Erythroblast (primary cell): ENCODE results near the gene PCED1B.
A peak's percentile ranks its signal among the peaks of the same experiment; 100 is the strongest.

Source experiments
- DNase-seq, 2 experiments: peaks; one replicate each; lab custom pipeline; 2025; lab: John Stamatoyannopoulos, UW
- GATA1 ChIP-seq: IDR thresholded peaks from 2 replicates; pipeline ENCODE4 v1.6.1; 2011; ENCODE audit warnings: low read depth, mild to moderate bottlenecking, control low read depth, low read length, moderate library complexity
- POLR2A ChIP-seq: IDR thresholded peaks from 2 replicates; pipeline ENCODE4 v1.6.1; 2011; ENCODE audit warnings: mild to moderate bottlenecking, low read length

Gene PCED1B

DNA sequence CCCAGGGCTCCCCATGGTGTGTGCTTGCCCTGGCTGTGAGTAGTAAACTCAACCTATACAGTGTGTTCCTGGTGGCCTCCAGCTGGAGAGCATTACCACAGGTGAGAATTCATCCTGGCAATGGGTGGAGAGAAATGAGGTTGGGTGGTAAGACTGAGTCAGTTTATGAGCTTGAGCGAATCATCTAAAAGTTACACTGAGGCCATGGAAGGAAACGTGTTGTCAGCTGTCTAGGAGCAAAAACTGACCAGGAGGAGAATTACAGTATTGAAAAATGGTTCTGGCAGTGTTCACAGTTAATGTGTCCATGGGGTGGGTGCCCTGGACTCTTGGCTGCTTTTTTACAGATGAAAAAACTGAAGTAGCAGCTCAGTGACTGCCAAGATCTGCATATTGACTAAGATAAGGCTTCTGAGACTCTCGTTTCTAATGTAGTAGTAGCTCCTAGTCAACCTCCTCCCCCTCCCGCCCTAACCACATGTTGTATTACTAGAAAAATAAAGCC, 202.3 kb downstream of the PCED1B start:
- no peak for TF ChIP-seq GATA1
- TF ChIP-seq POLR2A, result no peak
- DNase-seq, result peak; percentile 68 to 84

DNA sequence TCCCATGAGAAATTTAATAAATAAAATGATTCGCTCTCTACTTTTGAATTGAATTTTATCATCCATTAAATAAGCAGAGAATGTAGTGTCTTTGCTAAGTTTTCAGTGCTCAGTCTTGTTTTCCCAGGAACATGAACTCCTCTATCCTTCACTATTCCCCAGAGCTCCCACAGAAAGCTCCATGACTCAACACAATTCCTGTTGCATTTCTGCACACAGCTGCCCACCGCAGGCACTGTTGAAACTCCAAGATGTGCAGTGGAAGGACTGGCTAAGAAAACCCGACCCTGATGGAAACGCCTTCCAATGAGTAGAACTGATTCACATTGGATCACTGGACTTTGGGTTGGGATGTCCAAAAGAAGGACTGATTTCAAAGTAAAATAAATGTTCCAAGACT, 202.8 kb downstream of the PCED1B start:
- no peak for TF ChIP-seq POLR2A
- TF ChIP-seq GATA1, result no peak
- DNase-seq, result no peak
